HEK293 (cell line): Measurements from ENCODE around the gene SCYL1.

Experiments used
- AEBP2 ChIP-seq: fragments of 450-650 bp; formaldehyde crosslinking; IDR thresholded peaks from 2 replicates; pipeline ENCODE4 v1.5.1; 2016; ENCODE audit warnings: missing biosample characterization, missing genetic modification characterization, borderline replicate concordance
- CTCF ChIP-seq: fragments of 450-650 bp; formaldehyde crosslinking; IDR thresholded peaks from 2 replicates; pipeline ENCODE4 v1.5.1; 2016; ENCODE audit warnings: missing biosample characterization, missing genetic modification characterization
- ZNF416 ChIP-seq: fragments of 450-650 bp; formaldehyde crosslinking; IDR thresholded peaks from 2 replicates; pipeline ENCODE4 v1.5.1; 2016; ENCODE audit warnings: missing biosample characterization, missing genetic modification characterization

- TF ChIP-seq ZNF416 (tag by site-specific recombination) (no peak), AEBP2 (tag by site-specific recombination) (no peak), CTCF (no peak)
These were observed 52.9 kb downstream of the SCYL1 start for GRCh38 chr11:65577756-65578109.
